Glutamatergic neuron (in vitro differentiated cells): ENCODE data around the gene RNF123. TPM values are rescaled to one million over a fixed set of nuclear protein-coding genes. Genes with fewer than 3 reads are reported as not detected.

ENCODE experiments used
- DNase-seq: peaks from one replicate; pipeline ENCODE4 v3.0.0; 2022
- H3K27ac Mint-ChIP-seq: one replicate; pipeline ENCODE4 v1.8.0; 2020; ENCODE audit warnings: mild to moderate bottlenecking, mixed read lengths, inconsistent platforms; ENCODE audit not compliant: unreplicated experiment
- H3K27me3 Mint-ChIP-seq: one replicate; pipeline ENCODE4 v1.8.0; 2020; ENCODE audit warnings: mild to moderate bottlenecking, moderate library complexity, mixed read lengths, inconsistent platforms; ENCODE audit not compliant: unreplicated experiment
- H3K36me3 Mint-ChIP-seq: one replicate; pipeline ENCODE4 v1.8.0; 2020; ENCODE audit warnings: mild to moderate bottlenecking, mixed read lengths, inconsistent platforms; ENCODE audit not compliant: unreplicated experiment
- H3K4me1 Mint-ChIP-seq: one replicate; pipeline ENCODE4 v1.8.0; 2020; ENCODE audit warnings: mild to moderate bottlenecking, low read depth, mixed read lengths, inconsistent platforms; ENCODE audit not compliant: unreplicated experiment
- H3K4me3 Mint-ChIP-seq: one replicate; pipeline ENCODE4 v1.8.0; 2020; ENCODE audit warnings: mild to moderate bottlenecking, mixed read lengths, inconsistent platforms; ENCODE audit not compliant: unreplicated experiment
- H3K9me3 Mint-ChIP-seq: one replicate; pipeline ENCODE4 v1.8.0; 2020; ENCODE audit warnings: mild to moderate bottlenecking, moderate library complexity, mixed read lengths, inconsistent platforms; ENCODE audit not compliant: unreplicated experiment
- total RNA-seq: library from RNA; stranded (reverse); fragmentation: NEBNext Ultra II Directional; extraction: Animal tissue kit (Norgen Biotek cat#: 25700); gene quantifications from one replicate; pipeline ENCODE4 v1.2.1, GENCODE V29; 2021; ENCODE audit not compliant: unreplicated experiment
- TF ChIP-seq, protein P1 (sequence below): fragments of 200-600 bp; sonication (generic); IDR thresholded peaks from one replicate; pipeline ENCODE4 v1.5.0; 2021; ENCODE audit not compliant: partially characterized antibody, unreplicated experiment

Gene RNF123
- total RNA-seq, 1 donor from 2014 or later: 56.6 TPM

GRCh38 chr3:49662720-49663413 is 26.5 kb upstream of the RNF123 start:
- Mint-ChIP-seq H3K9me3 (peaks cover 19% of the 10 kb centered on the region), H3K36me3 (no peaks in the 10 kb centered on the region), H3K27ac (no peak overlapping the region), H3K27me3 (peaks cover 19% of the 10 kb centered on the region), H3K4me1 (peaks cover 6% of the 10 kb centered on the region), H3K4me3 (no peak overlapping the region)
- DNase-seq: no peak
- TF ChIP-seq, protein P1, sequence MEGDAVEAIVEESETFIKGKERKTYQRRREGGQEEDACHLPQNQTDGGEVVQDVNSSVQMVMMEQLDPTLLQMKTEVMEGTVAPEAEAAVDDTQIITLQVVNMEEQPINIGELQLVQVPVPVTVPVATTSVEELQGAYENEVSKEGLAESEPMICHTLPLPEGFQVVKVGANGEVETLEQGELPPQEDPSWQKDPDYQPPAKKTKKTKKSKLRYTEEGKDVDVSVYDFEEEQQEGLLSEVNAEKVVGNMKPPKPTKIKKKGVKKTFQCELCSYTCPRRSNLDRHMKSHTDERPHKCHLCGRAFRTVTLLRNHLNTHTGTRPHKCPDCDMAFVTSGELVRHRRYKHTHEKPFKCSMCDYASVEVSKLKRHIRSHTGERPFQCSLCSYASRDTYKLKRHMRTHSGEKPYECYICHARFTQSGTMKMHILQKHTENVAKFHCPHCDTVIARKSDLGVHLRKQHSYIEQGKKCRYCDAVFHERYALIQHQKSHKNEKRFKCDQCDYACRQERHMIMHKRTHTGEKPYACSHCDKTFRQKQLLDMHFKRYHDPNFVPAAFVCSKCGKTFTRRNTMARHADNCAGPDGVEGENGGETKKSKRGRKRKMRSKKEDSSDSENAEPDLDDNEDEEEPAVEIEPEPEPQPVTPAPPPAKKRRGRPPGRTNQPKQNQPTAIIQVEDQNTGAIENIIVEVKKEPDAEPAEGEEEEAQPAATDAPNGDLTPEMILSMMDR: no peak

DNA sequence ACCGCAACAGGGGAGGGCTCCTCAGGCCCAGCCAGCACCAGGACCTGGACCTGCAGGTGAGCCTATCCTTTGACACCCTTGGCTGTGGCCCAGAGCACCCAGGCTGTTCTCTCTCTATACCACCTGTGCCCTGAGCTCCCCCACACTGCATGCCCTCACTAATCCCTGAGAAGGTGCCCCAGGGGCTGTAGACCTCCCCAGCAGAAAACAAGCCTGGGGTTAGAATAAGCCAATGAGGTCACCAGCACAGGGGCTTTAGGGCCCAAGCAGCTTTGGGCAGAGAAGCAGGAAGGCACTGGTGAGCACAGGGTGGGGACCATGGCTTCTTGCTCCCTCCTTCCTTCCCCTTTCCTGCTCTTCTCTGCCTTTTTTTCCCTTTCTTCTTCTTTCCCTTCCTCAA is 25.5 kb upstream of the RNF123 start:
- H3K4me3 Mint-ChIP-seq: no peak overlapping the region
- TF ChIP-seq, protein P1: no peak
- H3K27me3 Mint-ChIP-seq: peaks cover 14% of the 10 kb centered on the region
- H3K27ac Mint-ChIP-seq: no peak overlapping the region
- no peak for DNase-seq
- H3K4me1 Mint-ChIP-seq: no peaks in the 10 kb centered on the region
- H3K9me3 Mint-ChIP-seq: peaks cover 15% of the 10 kb centered on the region
- H3K36me3 Mint-ChIP-seq: no peaks in the 10 kb centered on the region

GRCh38 chr3:49664300-49664699 is 25.1 kb upstream of the RNF123 start:
- peaks cover 10% of the 10 kb centered on the region for H3K9me3 Mint-ChIP-seq
- H3K27me3 Mint-ChIP-seq: peaks cover 10% of the 10 kb centered on the region
- TF ChIP-seq, protein P1: no peak
- H3K4me3 Mint-ChIP-seq: no peak overlapping the region
- no peak overlapping the region for H3K27ac Mint-ChIP-seq
- no peaks in the 10 kb centered on the region for H3K36me3 Mint-ChIP-seq
- no peak for DNase-seq
- no peaks in the 10 kb centered on the region for H3K4me1 Mint-ChIP-seq

DNA sequence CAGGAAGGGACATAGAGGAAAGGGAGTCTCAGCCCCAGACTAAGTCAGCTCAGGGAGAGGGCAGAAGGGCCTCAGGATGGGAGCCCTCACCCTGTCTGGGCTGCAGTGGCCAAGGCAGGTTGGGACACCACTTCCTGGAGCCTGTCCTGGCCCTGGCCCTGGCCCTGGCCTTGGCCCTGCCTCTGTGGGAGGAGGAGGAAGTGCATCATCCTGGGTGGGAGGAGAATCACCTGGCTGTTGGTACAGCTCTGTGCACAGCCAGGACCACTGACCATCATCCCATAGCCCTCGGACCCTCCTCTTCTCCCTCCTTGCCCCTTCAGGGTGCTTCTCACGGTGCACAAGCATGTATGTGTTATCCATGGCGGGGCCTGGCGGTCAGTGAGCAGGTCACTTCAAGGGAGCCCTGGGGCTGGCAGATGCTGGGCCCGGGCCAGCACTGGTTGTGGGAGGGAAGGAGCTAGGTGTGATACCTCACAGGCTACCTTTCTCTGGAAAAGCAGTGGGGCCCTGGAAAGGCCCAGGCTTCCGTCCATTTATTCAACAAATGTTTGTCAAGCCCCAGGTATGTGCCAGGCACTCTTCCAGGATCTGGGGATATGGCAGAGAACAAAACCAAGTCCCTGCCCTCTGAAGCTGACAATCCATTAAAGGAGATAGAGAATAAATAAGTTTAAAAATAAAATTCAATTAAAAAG is 23.4 kb upstream of the RNF123 start:
- Mint-ChIP-seq H3K27ac (no peak overlapping the region), H3K4me3 (no peak overlapping the region), H3K27me3 (peaks cover 7% of the 10 kb centered on the region), H3K9me3 (peaks cover 9% of the 10 kb centered on the region), H3K4me1 (no peaks in the 10 kb centered on the region), H3K36me3 (no peaks in the 10 kb centered on the region)
- TF ChIP-seq, protein P1: no peak
- no peak for DNase-seq

DNA sequence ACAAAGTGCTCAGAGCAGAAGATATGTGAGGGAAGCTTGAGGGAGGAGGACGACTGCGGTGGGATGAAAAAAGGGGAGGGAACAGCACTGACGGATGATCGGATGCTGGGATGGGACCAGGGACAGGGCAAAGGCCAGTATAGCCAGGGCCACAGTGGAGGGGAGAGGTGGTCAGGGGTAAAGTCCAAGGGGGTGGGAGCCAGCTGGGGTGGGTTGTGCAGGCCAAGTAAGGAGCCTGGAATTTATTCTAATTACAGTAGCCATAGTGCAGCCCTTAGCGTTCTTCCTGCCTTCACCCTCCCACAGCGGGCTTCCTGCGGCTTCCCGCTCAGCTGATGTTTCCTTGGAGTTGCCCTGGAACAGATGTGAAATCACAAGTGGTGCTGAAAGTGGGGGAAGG is 22.8 kb upstream of the RNF123 start:
- Mint-ChIP-seq H3K36me3 (no peaks in the 10 kb centered on the region), H3K27ac (no peak overlapping the region), H3K9me3 (peaks cover 13% of the 10 kb centered on the region), H3K4me3 (no peak overlapping the region), H3K27me3 (peaks cover 9% of the 10 kb centered on the region), H3K4me1 (no peaks in the 10 kb centered on the region)
- no peak for DNase-seq
- TF ChIP-seq, protein P1: no peak
